Activated CD8-positive, alpha-beta memory T cell treated with anti-CD3 and anti-CD28 coated beads for 4 hours (primary cell): Measurements from ENCODE around the gene FARP1.

Experiments used
- DNase-seq, 2 donors: peaks; one replicate each; pipeline ENCODE4 v3.0.0-alpha.2; 2020; ENCODE audit warnings: low read depth in 2 of 2

FARP1 gene

GRCh38 chr13:98142380-98143156, at the start of gene FARP1:
Gene FARP1 (plus strand): TSS chr13:98143094. CDS start chr13:98213243, 70,149 bp downstream.
- DNase-seq, result no peak

GRCh38 chr13:98094678-98095266, 48.1 kb upstream of the FARP1 start:
- DNase-seq, result no peak

- no peak for DNase-seq
Observed at GRCh38 chr13:98096059-98096458, 46.8 kb upstream of the FARP1 start.

- DNase-seq, result no peak
Observed at GRCh38 chr13:98097749-98098148, 45.1 kb upstream of the FARP1 start.

- DNase-seq, result no peak
Observed at GRCh38 chr13:98098516-98098915, 44.4 kb upstream of the FARP1 start.

- DNase-seq, result no peak
Observed at GRCh38 chr13:98099627-98100026, 43.3 kb upstream of the FARP1 start.

GRCh38 chr13:98100481-98100880, 42.4 kb upstream of the FARP1 start:
- DNase-seq, result no peak

- DNase-seq, result no peak
Observed at GRCh38 chr13:98103531-98103930, 39.4 kb upstream of the FARP1 start.

GRCh38 chr13:98103942-98104880, 38.7 kb upstream of the FARP1 start:
- DNase-seq, result no peak

- DNase-seq, result no peak
Observed at GRCh38 chr13:98105929-98106336, 37.0 kb upstream of the FARP1 start.

GRCh38 chr13:98108341-98108740, 34.6 kb upstream of the FARP1 start:
- DNase-seq, result no peak

GRCh38 chr13:98109226-98109853, 33.6 kb upstream of the FARP1 start:
- DNase-seq, result no peak

- no peak for DNase-seq
Observed at GRCh38 chr13:98110749-98111148, 32.1 kb upstream of the FARP1 start.

GRCh38 chr13:98111168-98112098, 31.5 kb upstream of the FARP1 start:
- DNase-seq, result no peak

- DNase-seq, result no peak
Observed at GRCh38 chr13:98112456-98112855, 30.4 kb upstream of the FARP1 start.

- no peak for DNase-seq
Observed at GRCh38 chr13:98118865-98119264, 24.0 kb upstream of the FARP1 start.

GRCh38 chr13:98123176-98123575, 19.7 kb upstream of the FARP1 start:
- DNase-seq, result no peak

GRCh38 chr13:98129059-98129746, 13.7 kb upstream of the FARP1 start:
- no peak for DNase-seq

- DNase-seq, result no peak
Observed at GRCh38 chr13:98133946-98134345, 8.9 kb upstream of the FARP1 start.

- no peak for DNase-seq
Observed at GRCh38 chr13:98134901-98135300, 8.0 kb upstream of the FARP1 start.
